ENCODE measurements around the gene FGF3. TPM values are rescaled to one million over a fixed set of nuclear protein-coding genes. Genes with fewer than 3 reads are reported as not detected.

Gene FGF3
- not detected for total RNA-seq

DNA sequence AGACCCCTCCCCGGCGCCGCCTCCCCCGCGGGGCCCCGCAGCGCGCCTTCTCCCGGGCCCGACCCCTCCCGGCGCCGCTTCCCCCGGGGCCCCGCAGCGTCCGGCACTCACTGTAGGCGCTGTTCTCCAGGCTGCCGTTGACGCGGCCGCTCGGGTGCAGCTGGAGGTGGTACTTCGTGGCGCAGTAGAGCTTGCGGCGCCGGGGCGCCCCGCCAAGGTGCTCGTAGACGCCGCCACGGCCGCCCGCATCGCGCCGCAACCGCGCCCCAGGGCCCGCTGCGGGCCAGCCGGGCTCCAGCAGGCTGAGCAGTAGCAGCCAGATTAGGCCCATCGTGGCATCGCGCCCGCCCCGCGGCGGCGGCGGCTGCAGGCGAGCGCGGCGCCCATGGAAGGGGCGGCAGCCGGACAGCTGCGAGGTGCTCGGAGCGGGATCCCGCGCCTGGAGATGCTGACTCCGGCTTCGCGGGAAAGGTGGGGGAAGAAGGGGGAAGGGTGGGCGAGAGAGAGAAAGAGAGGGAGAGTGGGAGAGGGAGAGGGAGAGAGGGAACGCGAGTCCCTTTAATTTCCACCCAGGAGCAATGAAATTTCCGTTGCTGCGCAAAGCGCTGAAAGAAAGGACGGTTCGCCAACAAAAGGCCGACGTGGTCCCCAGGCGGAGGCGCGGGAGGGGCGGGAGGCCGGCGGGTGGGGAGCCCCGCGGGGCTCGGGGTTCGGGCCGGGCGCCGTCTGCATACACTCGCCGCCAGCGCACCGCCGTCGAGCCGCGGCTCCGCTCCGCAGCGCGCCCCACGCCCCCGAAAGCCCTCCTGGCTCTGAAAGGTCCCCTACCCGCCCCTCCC, at the start of gene FGF3:
Gene FGF3, minus strand, starts transcription at position 814 of the 839 bp plus-strand sequence. Its CDS starts 483 bp downstream, at position 331.
- no peak for DNase-seq (ENCODE audit: low spot score)

DNA sequence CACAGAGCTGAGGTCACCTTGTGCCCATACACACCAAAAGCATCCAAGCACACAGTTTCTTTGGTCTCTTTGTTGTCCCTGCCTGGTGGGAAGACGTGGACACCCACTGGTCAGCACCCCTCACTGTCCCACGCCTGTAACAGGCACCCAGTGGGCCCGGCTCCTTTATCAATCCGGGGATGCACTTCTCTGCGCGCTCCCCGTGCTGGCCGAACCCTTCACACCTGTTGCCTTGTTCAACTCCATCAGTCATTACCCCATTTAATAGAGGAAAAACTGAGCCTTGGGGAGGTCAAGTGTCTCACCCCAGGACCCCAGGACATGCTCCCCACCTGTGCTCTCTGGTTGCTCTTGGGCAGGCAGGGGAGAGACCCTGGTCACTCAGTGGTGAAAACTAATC, 49.7 kb upstream of the FGF3 start:
- no peak for DNase-seq (ENCODE audit: low spot score)

DNA sequence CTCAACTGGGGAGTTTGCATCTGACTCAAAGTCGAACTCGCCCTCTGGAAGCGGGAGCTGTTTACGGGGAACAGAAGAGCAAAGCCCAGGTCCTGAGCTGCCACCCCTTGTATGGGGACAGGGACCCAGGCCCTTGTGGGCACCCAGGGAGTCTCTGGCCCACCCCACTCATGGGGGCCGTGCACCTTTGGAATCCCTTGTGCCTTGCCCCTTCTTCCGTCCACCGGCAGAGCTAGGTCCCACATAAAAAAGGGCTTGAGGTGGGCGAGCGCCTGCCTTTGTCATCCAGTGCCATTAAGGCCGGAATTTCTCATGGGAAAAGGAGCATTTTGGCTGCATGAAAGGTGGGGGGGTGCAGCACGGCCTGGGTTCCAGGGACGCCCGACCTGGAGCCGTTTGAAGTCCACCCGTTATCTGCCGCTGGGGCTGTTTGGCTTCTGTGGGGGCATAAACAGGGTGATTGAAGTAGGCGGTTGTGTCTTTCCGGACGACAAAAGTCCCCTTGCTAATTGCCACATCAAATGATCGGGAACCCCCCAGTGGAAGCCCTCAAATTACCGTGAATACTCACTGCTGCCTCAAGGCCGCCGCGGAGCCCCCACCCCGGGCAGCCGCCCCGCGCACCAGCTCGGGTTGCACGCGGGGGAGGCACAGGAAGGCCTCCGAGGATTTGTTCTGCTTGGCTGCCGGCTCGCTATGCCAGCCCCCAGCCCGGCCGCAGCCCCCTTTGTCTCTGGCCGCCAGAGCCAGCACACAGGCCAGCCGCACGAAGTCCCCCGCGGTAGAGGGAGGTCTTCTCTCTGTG, 49.0 kb upstream of the FGF3 start:
- DNase-seq (ENCODE audit: low spot score) = no peak

DNA sequence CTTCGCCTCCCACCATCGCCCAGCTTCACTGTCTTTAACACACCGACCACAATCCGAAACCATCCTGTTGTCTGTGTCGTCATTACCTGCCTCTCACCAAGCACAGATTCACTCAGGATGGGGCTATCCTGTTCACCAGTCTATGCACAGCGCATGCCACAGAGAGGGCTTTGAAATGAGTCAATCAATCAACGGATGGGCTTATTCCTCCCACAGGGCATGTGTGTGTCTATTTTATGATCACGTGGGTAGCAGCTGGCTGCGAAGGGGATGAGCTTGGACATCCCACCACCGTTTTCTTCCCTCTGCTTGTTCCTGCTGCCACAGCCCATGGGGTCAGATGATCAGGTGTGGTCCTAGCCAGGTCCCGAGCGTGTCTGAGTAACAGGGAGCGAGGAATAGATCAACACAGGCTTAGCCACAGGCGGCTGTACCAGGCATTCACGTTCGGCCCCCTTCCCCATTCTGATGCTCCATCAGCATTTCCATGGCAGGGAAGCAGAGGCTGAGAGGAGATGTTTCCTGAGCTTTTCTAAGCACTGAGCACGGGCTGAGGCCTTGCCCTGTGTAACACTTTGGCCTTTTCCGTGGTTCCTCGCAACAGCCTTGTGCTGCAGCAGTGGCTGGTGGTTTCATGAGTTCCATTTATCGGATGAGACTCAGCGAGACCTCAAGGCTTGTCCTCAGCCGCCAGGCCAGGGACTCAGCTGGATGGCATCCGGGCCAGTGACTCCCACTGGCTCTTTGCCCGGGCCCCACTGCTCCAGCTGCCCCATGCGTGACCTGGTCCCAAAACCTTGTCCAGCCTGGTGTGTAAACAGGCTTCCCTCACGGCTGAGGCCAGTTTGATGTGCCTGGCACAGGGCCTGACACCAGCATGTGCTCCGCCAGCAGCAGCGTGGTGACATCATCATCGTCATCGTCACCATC, 48.1 kb upstream of the FGF3 start:
- DNase-seq (ENCODE audit: low spot score) = no peak

- DNase-seq (ENCODE audit: low spot score) = no peak
Measured at GRCh38 chr11:69866648-69867047, 47.4 kb upstream of the FGF3 start.

GRCh38 chr11:69865707-69866106, 46.5 kb upstream of the FGF3 start:
- no peak for DNase-seq (ENCODE audit: low spot score)

DNA sequence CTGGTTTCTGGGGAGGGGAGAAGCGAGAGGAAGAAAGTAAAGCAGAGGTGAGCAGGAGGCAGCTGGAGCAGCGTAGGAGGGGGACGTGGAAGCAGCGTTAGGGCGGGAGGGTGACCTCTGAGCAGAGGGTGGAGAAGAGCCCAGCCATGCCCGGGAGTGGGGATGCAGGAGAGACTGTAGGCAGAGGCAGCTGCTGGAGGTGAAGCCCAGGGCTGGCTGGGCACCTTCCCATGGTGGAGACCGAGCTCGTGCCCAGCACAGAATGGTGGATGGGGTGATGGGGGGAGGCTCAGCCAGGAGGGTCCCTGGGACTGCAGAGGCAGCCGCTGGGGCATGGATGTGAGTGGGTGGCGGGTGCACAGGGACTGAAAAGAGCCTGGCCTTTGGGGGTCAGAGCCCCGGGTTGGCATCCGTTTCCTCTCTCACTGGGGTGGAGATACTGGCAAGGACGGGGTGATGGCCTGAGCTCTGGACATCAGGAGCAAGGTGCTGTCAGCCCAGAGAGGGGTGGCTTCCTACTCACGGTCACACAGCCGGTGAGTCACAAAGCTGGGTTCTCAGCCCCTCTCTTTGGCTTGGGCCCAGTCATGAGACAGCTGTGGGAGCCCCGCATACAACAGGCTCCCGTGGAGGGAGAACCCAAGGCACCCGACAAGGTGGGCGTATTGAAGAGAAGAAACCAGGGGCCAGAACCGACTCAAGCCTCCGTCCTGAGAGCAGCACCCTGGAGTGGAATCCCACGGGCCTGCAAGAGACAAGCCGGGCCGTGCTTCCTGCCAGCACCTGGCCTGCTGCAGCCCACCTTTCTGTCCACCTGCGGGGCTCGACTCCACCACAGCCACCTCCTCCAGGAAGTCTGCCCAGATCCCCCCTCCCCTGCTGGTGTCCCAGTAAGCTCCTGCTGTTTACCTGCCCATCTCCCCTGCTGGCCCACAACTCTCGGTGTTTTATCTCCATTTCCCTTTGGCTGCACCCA, 45.8 kb upstream of the FGF3 start:
- no peak for DNase-seq (ENCODE audit: low spot score)

DNA sequence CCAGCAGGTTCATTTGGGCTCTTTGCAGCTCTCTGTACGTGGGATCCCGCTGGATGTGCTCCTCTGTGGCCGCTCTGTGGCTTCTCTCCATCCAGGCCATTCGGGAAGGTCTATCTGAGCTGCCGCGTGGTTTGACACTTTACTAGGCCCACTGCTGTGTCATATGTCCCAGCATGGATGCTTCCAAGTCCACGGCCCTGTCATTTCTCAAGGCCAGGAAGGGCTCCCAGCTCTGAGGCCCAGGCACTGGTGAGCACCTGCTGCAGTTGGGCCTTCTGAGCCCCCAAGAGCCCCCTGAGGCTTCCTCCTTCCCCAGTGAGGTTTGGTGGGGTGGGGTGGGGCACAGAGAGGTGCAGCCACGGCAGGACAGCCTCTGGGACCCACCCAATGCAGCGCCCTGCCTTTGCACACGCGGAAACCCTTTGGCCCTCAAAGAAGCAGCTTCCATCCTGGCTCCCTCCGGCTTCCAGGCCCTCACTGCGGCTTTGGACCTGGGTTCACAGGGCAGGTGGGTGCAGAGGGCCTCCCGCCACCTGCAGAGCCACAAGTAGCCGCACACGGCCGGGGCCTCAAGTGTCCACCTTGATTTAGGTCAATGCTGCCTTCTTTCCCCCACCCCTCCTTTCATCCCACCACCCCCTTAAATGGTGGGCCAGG, 44.5 kb upstream of the FGF3 start:
- DNase-seq (ENCODE audit: low spot score) = no peak

DNA sequence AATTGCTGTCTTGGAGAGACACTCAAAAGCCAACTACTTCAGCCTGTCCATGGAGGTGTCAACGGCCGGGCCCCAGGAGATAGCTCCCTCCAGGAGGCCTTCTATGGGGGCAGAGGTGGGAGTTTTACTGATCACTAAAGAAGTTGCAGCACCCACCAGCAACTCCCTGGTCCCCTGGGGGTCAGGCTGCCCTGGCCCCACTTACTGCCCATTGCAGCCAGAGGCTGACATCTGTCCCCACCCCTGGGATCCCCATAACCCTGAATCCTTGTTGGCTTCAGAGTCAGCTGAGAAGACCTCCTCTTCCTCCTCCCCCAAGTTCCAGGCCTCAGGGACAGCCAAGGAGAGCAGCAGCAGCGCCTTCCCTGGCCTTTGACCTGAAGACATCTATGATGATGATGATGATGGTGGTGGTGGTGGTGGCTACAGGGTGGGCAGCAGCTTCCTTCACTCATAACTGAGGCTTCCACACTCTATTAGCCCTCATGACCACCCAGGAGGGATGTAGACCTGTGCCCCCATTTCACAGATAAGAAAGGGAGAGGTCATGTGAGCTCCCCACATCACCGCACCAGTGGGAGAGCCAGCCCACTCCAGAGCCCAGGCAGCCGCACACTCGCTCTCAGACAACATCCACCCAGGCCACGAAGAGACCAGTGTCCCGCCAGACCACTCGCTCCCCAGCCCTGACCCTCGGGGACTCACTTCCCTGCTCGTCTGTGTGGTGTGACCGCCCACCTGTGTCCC, 43.8 kb upstream of the FGF3 start:
- DNase-seq (ENCODE audit: low spot score) = no peak

DNA sequence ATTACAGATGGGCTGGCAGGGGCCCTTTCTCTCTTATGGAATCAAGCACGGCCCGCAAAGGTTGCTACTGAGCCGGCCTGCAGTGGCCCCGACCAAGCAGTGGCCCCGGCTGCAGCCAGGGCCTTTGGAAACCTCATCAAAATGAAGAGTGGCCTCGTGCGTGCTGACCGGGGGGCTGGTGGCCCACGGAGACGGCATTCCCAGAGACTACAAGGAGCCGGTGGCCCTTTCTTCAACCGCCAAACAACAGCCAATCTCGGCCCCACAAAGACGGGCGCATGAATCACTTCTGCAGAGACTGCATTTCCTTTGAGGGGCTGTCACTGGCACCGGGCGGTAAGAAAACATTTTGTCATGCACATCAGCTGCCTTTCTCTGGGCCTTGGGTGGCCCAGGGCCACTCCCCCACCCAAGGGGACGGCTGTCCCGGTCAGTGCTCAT, 43.1 kb upstream of the FGF3 start:
- no peak for DNase-seq (ENCODE audit: low spot score)

DNA sequence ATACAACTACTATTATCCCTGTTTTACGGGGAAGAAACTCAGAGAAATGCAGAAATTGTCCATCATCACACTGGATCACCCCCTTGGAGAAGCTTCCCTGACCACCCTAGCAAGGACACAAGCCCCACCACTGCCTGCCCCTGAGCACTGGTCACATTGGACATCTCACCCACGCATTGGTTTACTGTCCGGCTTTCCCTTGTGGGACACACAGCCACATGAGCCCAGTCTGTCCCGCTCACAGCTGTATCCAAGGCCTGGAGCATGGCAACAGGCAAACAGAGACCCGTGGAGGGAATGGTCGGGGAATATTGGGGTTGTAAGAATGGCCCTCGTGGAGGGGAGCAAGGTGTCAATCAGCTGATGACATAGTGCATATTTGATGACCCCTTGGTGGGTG, 42.7 kb upstream of the FGF3 start:
- no peak for DNase-seq (ENCODE audit: low spot score)

DNA sequence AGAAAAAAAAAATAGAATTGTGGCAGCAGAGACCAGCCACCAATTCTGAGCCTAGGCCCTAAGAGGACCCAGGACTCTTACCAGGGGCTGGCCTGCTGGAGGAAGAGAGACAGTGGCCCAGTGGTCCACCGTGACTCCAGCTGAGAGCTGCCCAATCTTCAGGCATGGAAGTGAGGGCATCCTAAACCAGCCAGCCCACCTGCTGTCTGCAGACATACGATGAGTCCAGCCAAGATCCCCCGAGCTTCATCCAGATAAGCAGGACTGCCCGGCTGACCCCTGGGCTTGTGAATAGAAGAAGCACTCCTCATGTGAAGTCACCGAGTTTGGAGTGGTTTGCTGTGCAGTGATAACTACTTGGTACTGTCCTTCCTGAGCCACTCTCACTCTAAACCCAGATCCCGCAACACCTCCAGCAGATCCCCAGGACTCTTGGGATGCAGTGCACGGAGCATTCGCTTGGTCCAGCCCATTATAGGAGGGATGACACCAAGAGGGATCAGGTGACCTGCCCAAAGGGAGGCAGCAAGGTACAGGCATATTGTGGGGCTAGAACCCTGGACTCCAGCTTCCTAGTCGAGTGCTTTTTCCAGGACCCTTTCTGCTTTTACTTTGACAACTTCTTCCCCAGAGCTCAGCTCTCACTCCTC, 41.7 kb upstream of the FGF3 start:
- no peak for DNase-seq (ENCODE audit: low spot score)

GRCh38 chr11:69860244-69860643, 41.0 kb upstream of the FGF3 start:
- DNase-seq (ENCODE audit: low spot score) = no peak

GRCh38 chr11:69859275-69859934, 40.2 kb upstream of the FGF3 start:
- no peak for DNase-seq (ENCODE audit: low spot score)

DNA sequence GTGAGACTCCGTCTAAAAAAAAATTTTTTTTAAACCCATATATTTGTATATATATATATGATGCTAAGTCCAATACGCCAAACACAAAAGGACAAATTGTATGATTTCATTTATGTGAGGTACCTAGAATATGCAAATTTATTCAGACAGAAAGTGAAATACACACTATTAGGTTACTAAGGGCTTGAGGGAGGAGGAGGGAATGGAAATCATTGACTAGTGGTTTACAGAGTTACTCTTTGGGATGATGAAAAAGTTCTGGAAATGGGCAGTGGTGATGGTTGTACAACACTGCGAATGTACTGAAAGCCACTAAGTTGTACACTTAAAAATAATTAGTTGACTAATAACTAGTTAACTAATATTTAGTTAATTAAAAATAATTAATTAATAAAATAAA, 36.2 kb upstream of the FGF3 start:
- no peak for DNase-seq (ENCODE audit: low spot score)

DNA sequence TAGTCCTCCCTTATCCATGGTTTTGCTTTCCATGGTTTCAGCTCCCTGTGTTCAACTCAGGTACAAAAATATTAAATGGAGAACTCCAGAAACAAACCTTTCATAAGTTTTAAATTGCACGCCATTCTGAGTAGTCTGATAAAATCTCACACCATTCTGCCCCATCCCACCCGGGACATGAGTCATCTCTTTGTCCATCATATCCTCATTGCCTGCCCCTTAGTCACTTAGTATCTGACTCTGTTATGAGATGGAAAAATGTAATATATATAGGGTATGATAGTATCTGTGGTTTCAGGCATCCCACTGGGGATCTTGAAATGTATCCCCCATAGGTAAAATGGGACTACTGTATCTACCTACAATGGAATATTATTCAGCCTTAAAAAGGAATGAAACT, 35.5 kb upstream of the FGF3 start:
- DNase-seq (ENCODE audit: low spot score) = no peak

DNA sequence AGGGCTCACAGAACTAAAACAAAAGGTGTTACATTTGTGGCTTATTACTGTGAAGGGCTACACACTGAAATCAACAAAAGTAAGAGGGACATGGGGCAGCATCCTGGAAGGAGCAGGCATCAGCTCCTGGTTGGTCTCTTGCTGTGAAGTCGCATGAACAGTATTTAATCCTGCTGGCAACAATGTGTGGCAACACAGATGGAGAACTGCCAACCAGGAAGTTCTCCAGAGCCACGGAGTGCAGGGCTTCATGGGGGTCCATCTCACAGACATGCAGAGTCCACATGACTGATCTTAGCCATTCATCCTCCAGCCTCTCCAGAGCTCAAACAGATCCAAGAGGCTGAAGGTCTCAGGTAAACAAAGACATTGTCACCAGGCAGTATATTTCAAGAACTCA, 32.8 kb upstream of the FGF3 start:
- no peak for DNase-seq (ENCODE audit: low spot score)

GRCh38 chr11:69848201-69848600, 29.0 kb upstream of the FGF3 start:
- DNase-seq (ENCODE audit: low spot score) = no peak
